GM12873 (cell line): ENCODE data around the gene REXO5.

Experiments used
- CTCF ChIP-seq: IDR thresholded peaks from 2 replicates; pipeline ENCODE4 v1.5.1; 2012; ENCODE audit warnings: low read depth, mild to moderate bottlenecking, moderate library complexity, low read length, control low read depth; ENCODE audit not compliant: insufficient read depth; ENCODE audit errors: missing control alignments

Gene REXO5

GRCh38 chr16:20806168-20807050 is at the start of gene REXO5, which contains the start of gene ERI2:
Gene REXO5, plus strand, starts transcription at chr16:20806527. Its CDS starts 427 bp downstream, at chr16:20806954.
Gene ERI2, minus strand, starts transcription at chr16:20806472. Its CDS starts 42 bp downstream, at chr16:20806430.
- TF ChIP-seq CTCF: peak; percentile 53

- TF ChIP-seq CTCF: no peak
Observed at GRCh38 chr16:20760346-20760745, 46.0 kb upstream of the REXO5 start.

GRCh38 chr16:20761175-20761574 is 45.2 kb upstream of the REXO5 start:
- no peak for TF ChIP-seq CTCF

GRCh38 chr16:20762404-20763123 is 43.8 kb upstream of the REXO5 start:
- no peak for TF ChIP-seq CTCF

- TF ChIP-seq CTCF: no peak
Observed at GRCh38 chr16:20763461-20764232, 42.7 kb upstream of the REXO5 start, which contains the start of gene ACSM3. Gene ACSM3, plus strand, starts transcription at chr16:20764014. Its CDS starts 6,021 bp downstream, at chr16:20770035.

- TF ChIP-seq CTCF: no peak
Observed at GRCh38 chr16:20765732-20766131, 40.6 kb upstream of the REXO5 start.
